ENCODE results near the gene SLAIN2.

SLAIN2 gene

DNA sequence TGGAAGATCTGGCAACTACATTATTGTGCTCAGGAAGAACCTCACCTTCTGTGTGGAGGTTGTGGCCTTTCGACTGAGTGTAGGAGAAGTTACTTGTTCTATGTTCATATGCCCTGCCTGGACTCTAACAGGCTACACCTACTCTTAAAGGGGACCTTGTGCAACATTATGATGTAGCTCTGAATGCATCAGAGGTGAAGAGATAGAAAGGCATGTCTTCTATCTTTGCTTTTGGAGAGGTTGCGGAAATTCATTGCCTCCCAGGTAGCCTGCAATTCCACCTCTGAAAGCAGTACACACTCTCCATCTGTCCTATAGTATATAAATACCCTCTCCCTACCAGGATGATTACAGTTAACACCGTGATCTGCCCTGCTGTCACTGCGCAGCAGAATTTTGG lies 7.1 kb upstream of the SLAIN2 start:
- DNase-seq (ENCODE audit: low read depth): peak; percentile 60
- TF ChIP-seq, protein P1, sequence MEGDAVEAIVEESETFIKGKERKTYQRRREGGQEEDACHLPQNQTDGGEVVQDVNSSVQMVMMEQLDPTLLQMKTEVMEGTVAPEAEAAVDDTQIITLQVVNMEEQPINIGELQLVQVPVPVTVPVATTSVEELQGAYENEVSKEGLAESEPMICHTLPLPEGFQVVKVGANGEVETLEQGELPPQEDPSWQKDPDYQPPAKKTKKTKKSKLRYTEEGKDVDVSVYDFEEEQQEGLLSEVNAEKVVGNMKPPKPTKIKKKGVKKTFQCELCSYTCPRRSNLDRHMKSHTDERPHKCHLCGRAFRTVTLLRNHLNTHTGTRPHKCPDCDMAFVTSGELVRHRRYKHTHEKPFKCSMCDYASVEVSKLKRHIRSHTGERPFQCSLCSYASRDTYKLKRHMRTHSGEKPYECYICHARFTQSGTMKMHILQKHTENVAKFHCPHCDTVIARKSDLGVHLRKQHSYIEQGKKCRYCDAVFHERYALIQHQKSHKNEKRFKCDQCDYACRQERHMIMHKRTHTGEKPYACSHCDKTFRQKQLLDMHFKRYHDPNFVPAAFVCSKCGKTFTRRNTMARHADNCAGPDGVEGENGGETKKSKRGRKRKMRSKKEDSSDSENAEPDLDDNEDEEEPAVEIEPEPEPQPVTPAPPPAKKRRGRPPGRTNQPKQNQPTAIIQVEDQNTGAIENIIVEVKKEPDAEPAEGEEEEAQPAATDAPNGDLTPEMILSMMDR (IDR thresholded peaks at IDR 0.05; ENCODE audit: insufficient read depth, low read depth, low read length, missing control alignments): no peak
- H3K4me3 ChIP-seq (ENCODE audit: low read length): no peak overlapping the region

DNA sequence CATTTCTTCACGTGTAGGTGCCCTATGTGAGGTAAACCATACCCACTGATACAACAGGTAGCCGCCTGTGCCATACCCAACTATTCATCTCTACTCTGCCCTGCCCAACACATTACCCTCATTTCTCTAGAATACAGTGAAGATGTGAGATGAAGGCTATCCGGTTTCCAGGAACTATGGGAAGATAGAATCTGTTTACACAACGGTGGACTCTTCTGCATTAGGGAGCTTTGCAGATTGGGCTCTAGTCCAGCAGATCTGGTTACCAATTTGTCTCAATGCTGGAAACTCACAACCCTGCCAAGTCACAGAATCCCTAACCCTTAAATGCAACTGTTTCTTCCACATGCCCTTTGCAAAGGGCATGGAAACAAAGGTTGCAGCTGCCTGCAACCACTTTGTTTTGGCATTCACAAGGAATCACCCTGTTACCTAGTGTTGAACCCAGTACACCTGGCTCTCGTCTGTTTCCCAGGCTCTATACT lies 6.4 kb upstream of the SLAIN2 start:
- no peak overlapping the region for H3K4me3 ChIP-seq (ENCODE audit: low read length)
- no peak for DNase-seq (ENCODE audit: low read depth)
- TF ChIP-seq, protein P1 (IDR thresholded peaks at IDR 0.05; ENCODE audit: insufficient read depth, low read depth, low read length, missing control alignments): no peak

DNA sequence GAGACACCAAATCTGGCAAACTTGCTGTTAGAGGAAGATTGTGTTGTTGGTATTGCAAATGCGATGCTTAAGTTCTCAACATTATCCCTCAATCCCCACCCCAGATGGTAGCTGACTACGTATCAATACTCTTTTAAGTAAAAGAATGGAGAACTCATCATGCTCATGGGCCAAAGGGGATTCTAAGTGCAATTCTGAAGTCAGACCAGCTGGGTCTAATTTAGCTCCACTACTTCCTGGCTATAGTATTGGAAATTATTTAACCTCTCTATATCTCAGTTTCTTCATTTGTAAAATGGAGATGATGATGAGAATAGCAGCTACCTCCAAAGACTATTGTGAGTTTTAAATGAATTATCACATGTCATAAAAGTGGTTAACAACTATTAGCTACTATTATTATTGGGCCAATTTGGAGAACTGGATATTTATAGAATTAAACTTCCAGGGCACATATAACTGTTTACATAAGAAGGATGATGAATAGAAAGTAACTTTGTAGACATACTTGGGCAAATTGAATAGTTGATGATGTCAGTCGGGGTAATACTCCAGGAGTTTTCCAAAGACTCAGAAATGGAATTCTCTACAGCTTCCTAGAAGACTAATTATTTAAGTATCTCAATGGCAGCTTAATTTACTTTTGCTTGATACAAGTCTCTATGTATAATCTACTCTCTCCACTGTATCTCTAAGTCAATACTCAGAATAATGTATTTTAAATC lies 5.0 kb upstream of the SLAIN2 start:
- TF ChIP-seq, protein P1 (IDR thresholded peaks at IDR 0.05; ENCODE audit: insufficient read depth, low read depth, low read length, missing control alignments): no peak
- no peak for DNase-seq (ENCODE audit: low read depth)

DNA sequence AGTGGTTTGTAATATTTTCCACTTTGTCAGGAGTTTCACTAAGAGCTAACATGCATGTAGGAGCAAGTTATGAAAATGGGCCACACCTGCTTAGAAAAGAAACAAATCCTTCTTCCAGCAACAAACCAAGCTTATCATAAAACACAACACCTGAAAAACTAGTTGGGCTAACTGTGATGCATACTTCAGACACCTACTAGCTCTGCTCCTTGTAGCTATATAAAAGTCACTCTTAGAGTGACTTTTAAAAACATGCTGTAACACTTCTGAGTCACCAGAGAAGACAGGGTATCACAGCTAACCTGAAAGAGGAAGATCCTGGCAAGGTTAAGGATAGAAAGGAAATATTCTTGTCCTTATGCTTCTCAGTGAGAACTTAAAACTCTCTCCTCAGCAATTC lies 3.6 kb upstream of the SLAIN2 start:
- DNase-seq (ENCODE audit: low read depth): peak; percentile 98
- TF ChIP-seq, protein P1 (IDR thresholded peaks at IDR 0.05; ENCODE audit: insufficient read depth, low read depth, low read length, missing control alignments): no peak
- H3K4me3 ChIP-seq (ENCODE audit: low read length): no peak overlapping the region

More for the DNA sequence above, 5.0 kb upstream of the SLAIN2 start:
- H3K4me3 ChIP-seq (ENCODE audit: low read length): no peak overlapping the region

DNA sequence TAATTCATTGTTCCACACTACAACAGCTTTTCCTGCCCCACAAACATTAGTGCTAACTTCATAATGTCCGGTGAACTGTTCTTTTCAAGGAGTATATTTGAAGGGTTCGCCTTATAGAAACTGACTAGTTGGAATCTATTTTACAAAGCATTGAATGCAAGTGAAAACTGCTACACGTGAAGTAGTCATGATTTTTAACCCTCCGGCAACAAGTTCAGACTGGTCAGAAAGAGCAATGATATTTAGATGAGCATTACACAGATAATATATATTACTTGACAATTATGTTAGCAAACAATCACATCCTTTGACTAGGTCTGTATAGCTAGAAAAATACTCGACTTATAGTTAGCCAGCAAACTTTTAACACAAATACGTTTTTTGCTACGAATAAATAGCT lies 1.7 kb upstream of the SLAIN2 start:
- no peak overlapping the region for H3K4me3 ChIP-seq (ENCODE audit: low read length)
- TF ChIP-seq, protein P1 (IDR thresholded peaks at IDR 0.05; ENCODE audit: insufficient read depth, low read depth, low read length, missing control alignments): no peak
- DNase-seq (ENCODE audit: low read depth): peak; percentile 67

DNA sequence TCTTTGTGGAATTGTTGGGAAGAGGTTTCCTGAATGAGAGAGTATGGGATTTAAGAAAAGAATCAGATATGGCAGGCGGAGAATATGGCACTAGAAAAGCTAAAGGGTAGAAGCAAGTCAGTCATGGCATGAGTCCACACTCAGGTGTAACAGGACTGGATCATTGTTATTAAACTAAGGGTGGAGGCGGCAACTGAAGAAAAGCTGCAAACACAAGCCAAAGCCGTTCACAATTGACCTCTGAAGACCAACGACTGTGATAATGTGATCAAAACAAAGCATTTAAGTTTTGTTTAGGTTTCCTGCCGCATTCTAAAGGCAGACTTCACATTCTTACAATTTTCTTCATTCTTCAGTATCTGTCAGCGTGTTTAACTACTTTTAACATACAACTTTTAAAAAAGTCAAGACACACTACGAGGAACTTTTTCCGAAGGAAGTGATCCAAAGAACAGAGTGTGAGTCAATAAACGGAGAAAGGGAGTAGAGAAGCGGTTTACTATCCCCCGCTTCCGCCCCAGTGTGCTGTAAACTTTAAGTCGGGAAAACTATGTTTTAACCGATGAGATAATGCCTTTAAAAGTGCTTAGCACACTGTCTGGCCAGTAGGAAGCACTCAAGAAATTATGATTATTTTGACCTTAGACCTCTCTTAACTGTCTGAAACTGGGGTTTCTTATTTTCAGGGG lies 909 bp upstream of the SLAIN2 start:
- TF ChIP-seq, protein P1 (IDR thresholded peaks at IDR 0.05; ENCODE audit: insufficient read depth, low read depth, low read length, missing control alignments): no peak
- DNase-seq (ENCODE audit: low read depth): peak; percentile 63

More for the DNA sequence above, 909 bp upstream of the SLAIN2 start:
- H3K4me3 ChIP-seq (ENCODE audit: low read length): peak overlapping the region; percentile 54

Measured in epithelial cell of esophagus (primary cell).